ENCODE data around the gene COX15. TPM values are rescaled to one million over a fixed set of nuclear protein-coding genes. Genes with fewer than 3 reads are reported as not detected.

The COX15 gene
- total and polyA plus RNA-seq, 2 of the 8 experiments (the other 6 are each of a cell fraction or from before 2014, with no cell fraction given) = 17.5 to 36.6 TPM

DNA sequence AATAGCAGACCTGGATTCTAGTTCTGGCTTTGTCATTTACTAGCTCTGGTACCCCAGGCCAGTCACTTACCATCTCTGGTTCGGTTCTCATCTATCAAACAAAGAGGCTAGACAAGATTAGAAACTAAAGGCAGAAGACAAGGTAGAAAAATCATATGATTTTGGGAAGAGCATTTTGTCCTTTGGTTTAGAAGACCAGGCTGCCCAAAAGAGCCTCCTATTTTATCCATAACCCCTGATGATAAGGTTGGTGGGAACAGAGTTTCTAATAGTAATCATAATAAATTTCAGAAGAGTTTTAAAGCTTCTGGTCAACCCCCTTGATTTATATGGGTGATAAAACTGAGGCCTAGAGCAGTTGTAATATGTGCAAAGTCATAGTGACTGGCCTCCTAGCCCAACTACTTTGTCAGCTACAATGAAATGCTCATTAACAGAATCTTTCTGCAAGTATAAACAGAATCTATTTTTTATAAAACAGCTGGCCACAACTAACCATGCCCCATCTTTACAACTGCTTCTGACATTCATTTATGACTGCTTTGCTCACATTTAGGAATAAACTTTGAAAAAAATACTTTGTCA is 23.4 kb downstream of the COX15 start (continued):
- no peak for TF ChIP-seq SP2 (IDR thresholded peaks at IDR 0.05; ENCODE audit: low read length)
